Testis (tissue), 2 donors: ENCODE data around the gene HSD17B10.

Experiments
- POLR2A ChIP-seq: fragments of 450-650 bp; IDR thresholded peaks from one replicate; pipeline ENCODE4 v1.6.1; 2017; ENCODE audit warnings: antibody characterized with exemption, mild to moderate bottlenecking, moderate library complexity
- TF ChIP-seq, protein P1 (sequence below), 3 experiments: fragments of 450-650 bp in 2 of 3; fragments of 200-600 bp in 1 of 3; sonication (generic) in 1 of 3; IDR thresholded peaks; one replicate each; pipeline ENCODE4 v1.5.1; 2016 to 2019; ENCODE audit warnings: antibody characterized with exemption in 3 of 3, mild to moderate bottlenecking in 2 of 3, moderate library complexity in 1 of 3

DNA sequence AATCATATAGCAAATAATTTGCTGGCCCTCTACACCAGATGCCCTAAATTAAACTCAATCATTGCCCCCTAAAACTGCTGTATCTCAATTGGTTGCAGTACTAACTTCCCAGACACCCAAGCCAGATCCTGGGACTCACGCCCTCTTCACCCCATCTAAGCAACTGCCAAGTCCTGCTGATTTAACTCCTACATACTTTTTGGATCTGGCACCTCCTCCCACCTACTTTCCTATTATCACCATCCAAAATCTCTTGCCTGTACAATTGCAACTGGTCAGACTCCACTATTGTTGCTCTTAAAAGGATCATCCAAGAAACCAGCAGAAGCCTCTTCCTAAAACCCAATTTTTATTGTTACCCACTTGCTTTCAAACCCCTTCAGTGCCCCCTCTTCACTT is 4.7 kb upstream of the HSD17B10 start:
- TF ChIP-seq, protein P1, sequence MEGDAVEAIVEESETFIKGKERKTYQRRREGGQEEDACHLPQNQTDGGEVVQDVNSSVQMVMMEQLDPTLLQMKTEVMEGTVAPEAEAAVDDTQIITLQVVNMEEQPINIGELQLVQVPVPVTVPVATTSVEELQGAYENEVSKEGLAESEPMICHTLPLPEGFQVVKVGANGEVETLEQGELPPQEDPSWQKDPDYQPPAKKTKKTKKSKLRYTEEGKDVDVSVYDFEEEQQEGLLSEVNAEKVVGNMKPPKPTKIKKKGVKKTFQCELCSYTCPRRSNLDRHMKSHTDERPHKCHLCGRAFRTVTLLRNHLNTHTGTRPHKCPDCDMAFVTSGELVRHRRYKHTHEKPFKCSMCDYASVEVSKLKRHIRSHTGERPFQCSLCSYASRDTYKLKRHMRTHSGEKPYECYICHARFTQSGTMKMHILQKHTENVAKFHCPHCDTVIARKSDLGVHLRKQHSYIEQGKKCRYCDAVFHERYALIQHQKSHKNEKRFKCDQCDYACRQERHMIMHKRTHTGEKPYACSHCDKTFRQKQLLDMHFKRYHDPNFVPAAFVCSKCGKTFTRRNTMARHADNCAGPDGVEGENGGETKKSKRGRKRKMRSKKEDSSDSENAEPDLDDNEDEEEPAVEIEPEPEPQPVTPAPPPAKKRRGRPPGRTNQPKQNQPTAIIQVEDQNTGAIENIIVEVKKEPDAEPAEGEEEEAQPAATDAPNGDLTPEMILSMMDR (IDR thresholded peaks at IDR 0.05): no peak
- no peak for TF ChIP-seq POLR2A
